HepG2 (cell line): Measurements from ENCODE around the gene PRKAG3. TPM values are rescaled to one million over a fixed set of nuclear protein-coding genes. Genes with fewer than 3 reads are reported as not detected.

ENCODE experiments used
- ATAC-seq: fragments of 200-7000 bp; cut with Tn5 transposase; 3 replicates; pipeline ENCODE4 v1.9.1; 2020; ENCODE audit warnings: mild to moderate bottlenecking, moderate library complexity
- BruUV-seq: library from RNA; stranded (reverse); fragments of 400-500 nt; replicated peaks from 2 replicates; lab custom pipeline; 2021; lab: Mats Ljungman, UMichigan
- CTCF ChIA-PET: fragments of 300-600 bp; formaldehyde crosslinking; extraction: SDS; loops from one replicate; lab custom pipeline; 2021; ENCODE audit warnings: low total read pairs, inconsistent platforms, low intra/inter-chr PET ratio; lab: Yijun Ruan, JAX
- POLR2A ChIA-PET: fragments of 350-600 bp; sonication (Branson Sonifier 250); formaldehyde crosslinking; loops from one replicate; lab custom pipeline; 2020; ENCODE audit warnings: antibody characterized with exemption, inconsistent platforms; lab: Yijun Ruan, JAX
- DNase-seq: peaks from one replicate; pipeline ENCODE4 v3.0.0-alpha.2; 2015; ENCODE audit warnings: low spot score
- FAIRE-seq: peaks from 3 replicates; lab custom pipeline; 2011; peaks lifted over from hg19 to GRCh38; lab: Jason Lieb, UNC
- H2AFZ ChIP-seq: one replicate; pipeline ENCODE4 v1.6.1; 2011; ENCODE audit warnings: low read length, inconsistent platforms
- H3K27ac ChIP-seq: fragments of 300-600 bp; 3 replicates; pipeline ENCODE4 v1.8.0; 2011; ENCODE audit warnings: mixed run types, mild to moderate bottlenecking, mixed read lengths, low read length, inconsistent platforms; ENCODE audit not compliant: insufficient read depth; ENCODE audit errors: extremely low read length
- H3K27me3 ChIP-seq, 2 experiments: fragments of 200-600 bp in 1 of 2; 2 replicates in 1 of 2; 3 replicates in 1 of 2; pipeline versions ENCODE4 v1.6.0 to v1.8.0; 2011; ENCODE audit warnings: low read length in 2 of 2, mild to moderate bottlenecking in 2 of 2, moderate library complexity in 2 of 2, inconsistent platforms in 1 of 2; ENCODE audit not compliant: insufficient read depth in 2 of 2, control insufficient read depth in 1 of 2
- H3K36me3 ChIP-seq, 2 experiments: fragments of 200-600 bp in 1 of 2; replicated peaks in 1 of 2; 2 replicates in 1 of 2; 3 replicates in 1 of 2; pipeline versions ENCODE4 v1.5.1 to v1.8.0; 2011; ENCODE audit warnings: low read length in 2 of 2, inconsistent platforms in 1 of 2; ENCODE audit not compliant: insufficient read depth in 2 of 2, control insufficient read depth in 1 of 2
- H3K4me1 ChIP-seq: 2 replicates; pipeline ENCODE4 v1.5.1; 2012; ENCODE audit warnings: low read length, inconsistent platforms; ENCODE audit not compliant: insufficient read depth
- H3K4me2 ChIP-seq: 2 replicates; pipeline ENCODE4 v1.6.0; 2011; ENCODE audit warnings: low read depth, low read length, inconsistent platforms
- H3K4me3 ChIP-seq, 3 experiments: fragments of 200-600 bp in 1 of 3; sonication (generic), shearing (Covaris generic) in 1 of 3; replicated peaks in 1 of 3; 2 replicates each; pipeline ENCODE4 v1.5.1; 2011 to 2016; ENCODE audit warnings: low read length in 3 of 3, inconsistent platforms in 2 of 3, low read depth in 2 of 3, mild to moderate bottlenecking in 2 of 3, control low read depth in 1 of 3, mixed read lengths in 1 of 3; ENCODE audit not compliant: insufficient read depth in 1 of 3
- H3K79me2 ChIP-seq: one replicate; pipeline ENCODE4 v1.6.1; 2011; ENCODE audit warnings: low read length, inconsistent platforms; ENCODE audit not compliant: insufficient read depth
- H3K9ac ChIP-seq: 2 replicates; pipeline ENCODE4 v1.6.0; 2011; ENCODE audit warnings: mild to moderate bottlenecking, low read depth, low read length, inconsistent platforms; ENCODE audit not compliant: insufficient read depth
- H3K9me3 ChIP-seq: 2 replicates; pipeline ENCODE4 v1.5.1; 2012; ENCODE audit warnings: mild to moderate bottlenecking, low read length
- H4K20me1 ChIP-seq: 2 replicates; pipeline ENCODE4 v1.6.0; 2011; ENCODE audit warnings: inconsistent platforms, mild to moderate bottlenecking, low read length, moderate library complexity; ENCODE audit not compliant: insufficient read depth
- FIP1L1 ChIP-seq: fragments of 200-400 bp; formaldehyde crosslinking; IDR thresholded peaks from 2 replicates; pipeline ENCODE4 v1.6.1; 2018; ENCODE audit warnings: low read depth, mild to moderate bottlenecking, low read length, moderate library complexity, borderline replicate concordance; ENCODE audit not compliant: insufficient read depth
- FOSL1 ChIP-seq: sonication (generic); formaldehyde crosslinking; IDR thresholded peaks from 2 replicates; pipeline ENCODE4 v1.9.0; 2021; ENCODE audit warnings: missing genetic modification reagents, borderline replicate concordance
- HNRNPK ChIP-seq: fragments of 200-400 bp; formaldehyde crosslinking; IDR thresholded peaks from 2 replicates; pipeline ENCODE4 v1.6.1; 2018; ENCODE audit warnings: low read length, low read depth, moderate library complexity, mild to moderate bottlenecking; ENCODE audit not compliant: poor library complexity, severe bottlenecking
- IRX3 ChIP-seq: sonication (generic); formaldehyde crosslinking; IDR thresholded peaks from 2 replicates; pipeline ENCODE4 v1.8.1; 2023; ENCODE audit warnings: mild to moderate bottlenecking, low read depth, missing genetic modification reagents, borderline replicate concordance
- KDM3A ChIP-seq: IDR thresholded peaks from 2 replicates; pipeline ENCODE4 v1.6.1; 2018; ENCODE audit warnings: low read depth, missing compliant biosample characterization
- POLR2AphosphoS5 ChIP-seq: IDR thresholded peaks from 2 replicates; pipeline ENCODE4 v1.6.1; 2012; ENCODE audit warnings: low read depth, low read length
- ZBTB1 ChIP-seq: sonication (generic); formaldehyde crosslinking; IDR thresholded peaks from 2 replicates; pipeline ENCODE4 v1.4.0; 2020; ENCODE audit warnings: missing genetic modification reagents, borderline replicate concordance
- ZBTB40 ChIP-seq, 2 experiments: fragments of 450-650 bp in 1 of 2; sonication (generic) in 1 of 2; formaldehyde crosslinking in 1 of 2; IDR thresholded peaks; 2 replicates each; pipeline versions ENCODE4 v1.6.1 to v1.8.0; 2016 to 2022; ENCODE audit warnings: antibody characterized with exemption in 1 of 2, mild to moderate bottlenecking in 1 of 2, missing genetic modification reagents in 1 of 2
- ZBTB7B ChIP-seq: sonication (generic); formaldehyde crosslinking; IDR thresholded peaks from 2 replicates; pipeline ENCODE4 v1.4.0; 2020; ENCODE audit warnings: missing genetic modification reagents
- ZFP1 ChIP-seq: IDR thresholded peaks from 2 replicates; pipeline ENCODE4 v1.6.1; 2016
- ZMAT3 ChIP-seq: sonication (generic); formaldehyde crosslinking; conservative IDR thresholded peaks from 2 replicates; pipeline ENCODE4 v1.7.0; 2021; ENCODE audit warnings: missing genetic modification reagents
- ZNF234 ChIP-seq: sonication (generic); formaldehyde crosslinking; conservative IDR thresholded peaks from 2 replicates; pipeline ENCODE4 v1.5.1; 2020; ENCODE audit warnings: mild to moderate bottlenecking, missing genetic modification reagents
- ZNF569 ChIP-seq: sonication (generic); formaldehyde crosslinking; IDR thresholded peaks from 2 replicates; pipeline ENCODE4 v1.5.0; 2020; ENCODE audit warnings: mild to moderate bottlenecking, missing genetic modification reagents, moderate library complexity, borderline replicate concordance
- WGBS: methylation state at CpG from one replicate; pipeline ENCODE4 v1.1.6; 2017; ENCODE audit warnings: low lambda C conversion rate; 5-methylcytosine and 5-hydroxymethylcytosine counted together
- in situ Hi-C: cut with HindIII; loops from 2 replicates; pipeline ENCODE4 v1.10.0; 2017; ENCODE audit warnings: low pct_unique_long_range_greater_than_20kb; ENCODE audit not compliant: extremely low pct_ligation_motif_present
- intact Hi-C: fragments of 100-400 bp; cut with micrococcal nuclease; formaldehyde crosslinking; loops from one replicate; pipeline ENCODE4 v1.10.0; 2022; ENCODE audit not compliant: unreplicated experiment
- polyA plus RNA-seq, 8 experiments: library from polyadenylated mRNA; depleted of rRNA in 3 of 8; stranded (reverse) in 7 of 8; unstranded in 1 of 8; fragments of >200 nt; fragmentation: Illumina TruSeq in 4 of 8; extraction: Trizol in 4 of 8; gene quantifications; 2 replicates each; pipeline versions ENCODE4 v1.2.1 to v1.2.3, GENCODE V29; 2011 to 2016; ENCODE audit warnings: low read depth in 4 of 8, missing spikeins in 1 of 8, mixed read lengths in 1 of 8; ENCODE audit not compliant: insufficient read depth in 1 of 8
- total RNA-seq, 5 experiments: library from RNA; depleted of rRNA; stranded (reverse); fragments of >200 nt; fragmentation: Illumina TruSeq; extraction: Trizol; gene quantifications; 2 replicates each; pipeline ENCODE4 v1.2.3, GENCODE V29; 2016; ENCODE audit warnings: low read depth in 1 of 5
- TF ChIP-seq, protein P1 (sequence below): sonication (generic); formaldehyde crosslinking; IDR thresholded peaks from 2 replicates; pipeline ENCODE4 v1.4.0; 2020; ENCODE audit warnings: missing genetic modification reagents

The PRKAG3 gene
- total and polyA plus RNA-seq, 2 of the 13 experiments (the other 11 are each of a cell fraction or from before 2014, with no cell fraction given), result not detected

DNA sequence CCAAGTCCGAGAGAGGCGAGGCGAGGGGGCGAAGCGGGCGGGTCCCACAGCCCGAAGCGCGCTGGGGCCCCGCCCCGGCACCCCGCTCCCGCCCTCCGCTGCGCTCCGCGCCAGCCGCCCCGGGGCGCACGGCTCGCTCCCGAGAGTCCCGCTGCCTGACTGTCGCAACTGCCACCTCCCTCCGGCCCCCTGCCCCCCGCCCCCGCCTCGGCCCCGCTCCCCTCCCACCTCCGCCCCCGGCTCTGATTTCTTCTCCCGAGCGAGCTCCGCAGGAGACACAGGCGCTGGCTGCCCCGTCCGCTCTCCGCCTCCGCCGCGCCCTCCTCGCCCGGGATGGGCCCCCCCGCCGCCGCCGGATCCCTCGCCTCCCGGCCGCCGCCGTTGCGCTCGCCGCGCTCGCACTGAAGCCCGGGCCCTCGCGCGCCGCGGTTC lies 28.0 kb upstream of the PRKAG3 start, which contains the start of gene WNT6:
Gene WNT6 (plus strand): TSS at position 250 of the 432 bp plus-strand sequence. CDS start 233 bp downstream, outside the sequence.
- peak; percentile 53 for TF ChIP-seq HNRNPK
- no peak for TF ChIP-seq ZBTB40 (IDR thresholded peaks at IDR 0.05)
- TF ChIP-seq ZBTB40 (CRISPR knock-in tag; IDR thresholded peaks at IDR 0.05), result no peak
- no peak for TF ChIP-seq ZNF234 (CRISPR knock-in tag)
- TF ChIP-seq IRX3 (CRISPR knock-in tag), result no peak
- TF ChIP-seq KDM3A (CRISPR knock-in tag), result no peak
- TF ChIP-seq ZBTB1, result no peak
- TF ChIP-seq, protein P1, sequence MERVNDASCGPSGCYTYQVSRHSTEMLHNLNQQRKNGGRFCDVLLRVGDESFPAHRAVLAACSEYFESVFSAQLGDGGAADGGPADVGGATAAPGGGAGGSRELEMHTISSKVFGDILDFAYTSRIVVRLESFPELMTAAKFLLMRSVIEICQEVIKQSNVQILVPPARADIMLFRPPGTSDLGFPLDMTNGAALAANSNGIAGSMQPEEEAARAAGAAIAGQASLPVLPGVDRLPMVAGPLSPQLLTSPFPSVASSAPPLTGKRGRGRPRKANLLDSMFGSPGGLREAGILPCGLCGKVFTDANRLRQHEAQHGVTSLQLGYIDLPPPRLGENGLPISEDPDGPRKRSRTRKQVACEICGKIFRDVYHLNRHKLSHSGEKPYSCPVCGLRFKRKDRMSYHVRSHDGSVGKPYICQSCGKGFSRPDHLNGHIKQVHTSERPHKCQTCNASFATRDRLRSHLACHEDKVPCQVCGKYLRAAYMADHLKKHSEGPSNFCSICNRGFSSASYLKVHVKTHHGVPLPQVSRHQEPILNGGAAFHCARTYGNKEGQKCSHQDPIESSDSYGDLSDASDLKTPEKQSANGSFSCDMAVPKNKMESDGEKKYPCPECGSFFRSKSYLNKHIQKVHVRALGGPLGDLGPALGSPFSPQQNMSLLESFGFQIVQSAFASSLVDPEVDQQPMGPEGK (CRISPR knock-in tag), result 0 out of 2 replicates have a peak, but pooled peaks have one; percentile 18
- TF ChIP-seq ZMAT3 (CRISPR knock-in tag), result no peak
- TF ChIP-seq ZNF569 (CRISPR knock-in tag), result no peak
- TF ChIP-seq FOSL1, result no peak
- no peak for TF ChIP-seq POLR2AphosphoS5
- TF ChIP-seq ZBTB7B (CRISPR knock-in tag), result no peak
- no peak for TF ChIP-seq FIP1L1
- TF ChIP-seq ZFP1 (CRISPR knock-in tag), result no peak
- H3K9ac ChIP-seq, result no peak within 1 kb of the TSS
- peak; percentile 4 for ATAC-seq
- BruUV-seq, result no TSS peak
- H3K9me3 ChIP-seq, result no peaks in the 10 kb centered on the region
- 2% methylated on average over 47 of the region's 64 CpGs for WGBS
- intact Hi-C loops, result no loop called here
- H3K27me3 ChIP-seq, result peaks cover 18 to 83% of the 10 kb centered on the region in 2 experiments
- peaks cover 27% of the 10 kb centered on the region for H3K4me1 ChIP-seq
- ChIA-PET CTCF (no interaction called here), POLR2A (no interaction called here)
- peak within 1 kb of the TSS; percentile 61 for H3K4me2 ChIP-seq
- no peak within 1 kb of the TSS for H2AFZ ChIP-seq
- H3K4me3 ChIP-seq, result peak within 1 kb of the TSS; percentile 30 to 67 (median 32); a peak in 4 of 6 replicates
- H3K27ac ChIP-seq, result no peak within 1 kb of the TSS
- no peaks in the 10 kb centered on the region for H3K36me3 ChIP-seq
- no peaks in the 10 kb centered on the region for H3K79me2 ChIP-seq
- H4K20me1 ChIP-seq, result no peaks in the 10 kb centered on the region; the same call in 1 of the 2 replicates
- no peak for FAIRE-seq
- no peak for DNase-seq
- in situ Hi-C loops, result no loop called here
